GM12878 (cell line): Measurements from ENCODE around the gene CARMIL3. TPM values are rescaled to one million over a fixed set of nuclear protein-coding genes. Genes with fewer than 3 reads are reported as not detected.

Experiments
- ATAC-seq: fragments of 200-7000 bp; cut with Tn5 transposase; 3 replicates; pipeline ENCODE4 v1.9.1; 2020; ENCODE audit warnings: mild to moderate bottlenecking, moderate library complexity
- BruUV-seq: library from RNA; stranded (reverse); fragments of 400-500 nt; replicated peaks from 2 replicates; lab custom pipeline; 2021; lab: Mats Ljungman, UMichigan
- CTCF ChIA-PET: fragments of 300-600 bp; sonication (Branson Sonifier 250); formaldehyde crosslinking; extraction: SDS; loops from one replicate; lab custom pipeline; 2021; ENCODE audit warnings: inconsistent platforms; lab: Yijun Ruan, JAX
- POLR2A ChIA-PET: fragments of 350-600 bp; formaldehyde crosslinking; extraction: SDS; loops from one replicate; lab custom pipeline; 2021; ENCODE audit warnings: inconsistent platforms; lab: Charles Lee
- RAD21 ChIA-PET: fragments of 300-600 bp; sonication (Branson Sonifier 250); formaldehyde crosslinking; loops from one replicate; lab custom pipeline; 2023; ENCODE audit warnings: antibody characterized with exemption; ENCODE audit not compliant: unreplicated experiment; lab: Charles Lee
- SMC1A ChIA-PET: fragments of 300-600 bp; sonication (Branson Sonifier 250); formaldehyde crosslinking; loops from one replicate; lab custom pipeline; 2023; ENCODE audit not compliant: unreplicated experiment, uncharacterized antibody; lab: Charles Lee
- DNase-seq: peaks from one replicate; pipeline ENCODE4 v3.0.0-alpha.2; 2011; ENCODE audit warnings: low read depth, low spot score
- FAIRE-seq: peaks from 3 replicates; lab custom pipeline; 2011; peaks lifted over from hg19 to GRCh38; lab: Jason Lieb, UNC
- H2AFZ ChIP-seq: 2 replicates; pipeline ENCODE4 v1.6.0; 2011; ENCODE audit warnings: low read depth, low read length, control low read depth; ENCODE audit not compliant: control insufficient read depth
- H3K27ac ChIP-seq: 2 replicates; pipeline ENCODE4 v1.5.1; 2011; ENCODE audit warnings: control low read depth; ENCODE audit not compliant: control insufficient read depth, insufficient read depth
- H3K27me3 ChIP-seq, 2 experiments: replicated peaks in 1 of 2; 2 replicates each; pipeline versions ENCODE4 v1.6.0 to v1.6.1; 2011; ENCODE audit warnings: low read length in 1 of 2; ENCODE audit not compliant: control insufficient read depth in 2 of 2, insufficient read depth in 2 of 2
- H3K36me3 ChIP-seq, 2 experiments: 2 replicates each; pipeline ENCODE4 v1.5.1; 2011; ENCODE audit warnings: low read length in 1 of 2; ENCODE audit not compliant: control insufficient read depth in 2 of 2, insufficient read depth in 2 of 2
- H3K4me1 ChIP-seq: 2 replicates; pipeline ENCODE4 v1.6.1; 2011; ENCODE audit warnings: mild to moderate bottlenecking, low read length, moderate library complexity, mixed read lengths; ENCODE audit not compliant: control insufficient read depth, insufficient read depth
- H3K4me2 ChIP-seq: 2 replicates; pipeline ENCODE4 v1.6.0; 2011; ENCODE audit warnings: control low read depth; ENCODE audit not compliant: control insufficient read depth, insufficient read depth
- H3K4me3 ChIP-seq: fragments of 200-600 bp; sonication (generic); 2 replicates; pipeline ENCODE4 v1.5.1; 2016
- H3K79me2 ChIP-seq: 2 replicates; pipeline ENCODE4 v1.6.0; 2011; ENCODE audit warnings: low read length; ENCODE audit not compliant: control insufficient read depth, insufficient read depth
- H3K9ac ChIP-seq: 2 replicates; pipeline ENCODE4 v1.8.0; 2011; ENCODE audit warnings: low read length, control low read depth, mixed read lengths; ENCODE audit not compliant: control insufficient read depth, insufficient read depth
- H3K9me3 ChIP-seq: replicated peaks from 3 replicates; pipeline ENCODE4 v1.5.1; 2011; ENCODE audit warnings: mild to moderate bottlenecking, low read length; ENCODE audit not compliant: control insufficient read depth, insufficient read depth
- H4K20me1 ChIP-seq: 2 replicates; pipeline ENCODE4 v1.6.0; 2011; ENCODE audit not compliant: control insufficient read depth, insufficient read depth
- CHD1 ChIP-seq: IDR thresholded peaks from 2 replicates; pipeline ENCODE4 v1.6.1; 2012; ENCODE audit warnings: low read depth, low read length, improper control_type of control experiment
- EGR1 ChIP-seq, 2 experiments: IDR thresholded peaks; 1 replicate in 1 of 2; 2 replicates in 1 of 2; pipeline ENCODE4 v1.6.1; 2011 to 2012; ENCODE audit warnings: low read depth in 2 of 2, low read length in 2 of 2, borderline replicate concordance in 1 of 2, mild to moderate bottlenecking in 1 of 2, moderate library complexity in 1 of 2
- RBBP5 ChIP-seq: fragments of 200-600 bp; sonication (generic); conservative IDR thresholded peaks from 2 replicates; pipeline ENCODE4 v1.6.1; 2016
- SMARCA5 ChIP-seq: fragments of 450-650 bp; IDR thresholded peaks from 2 replicates; pipeline ENCODE4 v1.6.1; 2017; ENCODE audit warnings: mild to moderate bottlenecking
- WGBS: methylation state at CpG from one replicate; pipeline ENCODE4 v1.1.6; 2016; ENCODE audit warnings: low lambda C conversion rate; ENCODE audit not compliant: insufficient replicate concordance, insufficient coverage; ENCODE audit errors: missing lambda C conversion rate; 5-methylcytosine and 5-hydroxymethylcytosine counted together
- in situ Hi-C: fragments of 300-500 bp; cut with MboI; formaldehyde crosslinking; loops from 9 replicates; pipeline ENCODE4 v1.14.3; 2018; ENCODE audit warnings: mixed read lengths
- intact Hi-C: fragments of 100-400 bp; cut with micrococcal nuclease; formaldehyde crosslinking; loops from one replicate; pipeline ENCODE4 v1.14.2; 2022; ENCODE audit not compliant: unreplicated experiment
- polyA plus RNA-seq, 11 experiments: library from polyadenylated mRNA; depleted of rRNA in 4 of 11; unstranded in 6 of 11; stranded (reverse) in 5 of 11; fragments of >200 nt; fragmentation: Nextera tagmentation in 4 of 11; fragmentation: Illumina TruSeq in 1 of 11; extraction: Ambion mirVana in 4 of 11; extraction: Trizol in 1 of 11; gene quantifications; 1 replicate in 1 of 11; 2 replicates in 10 of 11; pipeline versions ENCODE4 v1.2.1 to v1.2.3, GENCODE V29; 2011 to 2016; ENCODE audit warnings: inconsistent platforms in 2 of 11, missing spikeins in 2 of 11, low read depth in 1 of 11
- total RNA-seq, 4 experiments: library from RNA; depleted of rRNA in 3 of 4; stranded (reverse); fragments of >200 nt in 3 of 4; fragmentation: Illumina TruSeq in 1 of 4; extraction: Trizol in 1 of 4; gene quantifications; 2 replicates each; pipeline versions ENCODE4 v1.2.1 to v1.2.3, GENCODE V29; 2013 to 2021

The CARMIL3 gene
- total and polyA plus RNA-seq, 10 of the 15 experiments (the other 5 are each of a cell fraction or from before 2014, with no cell fraction given) = 0.09 to 0.32 (median 0.25) TPM; not detected in 3

DNA sequence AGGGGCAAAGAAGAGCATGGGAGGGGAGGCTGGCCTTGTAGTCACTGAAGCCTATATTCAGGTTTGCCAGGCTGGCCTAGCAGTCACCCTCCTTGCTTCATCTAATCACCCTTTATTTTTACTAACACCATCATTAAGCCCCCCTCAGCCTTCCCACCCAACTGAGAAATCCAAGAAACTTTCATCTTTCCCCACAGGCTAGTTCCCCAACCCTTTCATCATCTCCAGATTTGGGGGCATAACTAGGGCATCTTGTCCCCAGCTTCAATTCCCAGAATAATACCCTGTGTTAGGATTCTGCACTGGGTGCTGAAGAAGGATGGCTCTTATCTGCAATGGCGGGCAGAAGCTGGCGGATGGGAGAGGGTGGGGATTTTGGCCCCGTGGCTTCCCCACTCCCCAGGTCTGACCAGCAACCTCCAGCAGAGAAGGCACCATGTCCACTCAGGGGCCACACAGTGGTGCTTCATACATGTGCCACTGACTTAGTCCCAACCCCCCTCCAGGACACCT is 49.2 kb downstream of the CARMIL3 start:
- no peaks in the 10 kb centered on the region for H4K20me1 ChIP-seq
- H3K27me3 ChIP-seq = no peaks in the 10 kb centered on the region
- peaks cover 11 to 14% of the 10 kb centered on the region in 2 experiments; a peak in 3 of 4 replicates for H3K36me3 ChIP-seq
- no TSS peak for BruUV-seq
- ChIA-PET RAD21 (interaction anchor here (0.6 to 1.2 kb wide), 2 partner anchors 7 to 60 kb away, joined by 3 read pairs; partner anchors contain the start of gene IRF9), SMC1A (interaction anchor here (0.6 to 1.6 kb wide), 3 partner anchors 8 to 47 kb away, joined by 4 to 5 read pairs (median 4); no protein-coding TSS in a partner anchor), POLR2A (interaction anchor here (1.0 kb wide), 1 partner anchor 13 kb away, joined by 3 read pairs; no protein-coding TSS in a partner anchor), CTCF (interaction anchor here (1.6 to 11.3 kb wide), 3 partner anchors 7 to 43 kb away, joined by 7 to 294 read pairs (median 8); partner anchors contain the start of gene PCK2)
- WGBS = 88% methylated on average over 3 of the region's 3 CpGs
- ATAC-seq (no peak), DNase-seq (no peak), FAIRE-seq (no peak)
- TF ChIP-seq SMARCA5 (no peak), RBBP5 (no peak), CHD1 (no peak)
- in situ Hi-C loops = loop anchor here (25.0 kb wide), 1 partner anchor 789 kb away; the partner anchor contains the start of genes BCL2L2, PABPN1 and PPP1R3E
- H3K4me1 ChIP-seq = no peaks in the 10 kb centered on the region
- H3K9me3 ChIP-seq = no peaks in the 10 kb centered on the region
- no peak overlapping the region for H3K4me2 ChIP-seq
- no peak overlapping the region for H3K27ac ChIP-seq
- intact Hi-C loops = no loop called here
- no peak overlapping the region for H3K4me3 ChIP-seq
- H2AFZ ChIP-seq = no peak overlapping the region
- H3K9ac ChIP-seq = no peak overlapping the region
- H3K79me2 ChIP-seq = peaks cover 4% of the 10 kb centered on the region; the same call in 1 of the 2 replicates

DNA sequence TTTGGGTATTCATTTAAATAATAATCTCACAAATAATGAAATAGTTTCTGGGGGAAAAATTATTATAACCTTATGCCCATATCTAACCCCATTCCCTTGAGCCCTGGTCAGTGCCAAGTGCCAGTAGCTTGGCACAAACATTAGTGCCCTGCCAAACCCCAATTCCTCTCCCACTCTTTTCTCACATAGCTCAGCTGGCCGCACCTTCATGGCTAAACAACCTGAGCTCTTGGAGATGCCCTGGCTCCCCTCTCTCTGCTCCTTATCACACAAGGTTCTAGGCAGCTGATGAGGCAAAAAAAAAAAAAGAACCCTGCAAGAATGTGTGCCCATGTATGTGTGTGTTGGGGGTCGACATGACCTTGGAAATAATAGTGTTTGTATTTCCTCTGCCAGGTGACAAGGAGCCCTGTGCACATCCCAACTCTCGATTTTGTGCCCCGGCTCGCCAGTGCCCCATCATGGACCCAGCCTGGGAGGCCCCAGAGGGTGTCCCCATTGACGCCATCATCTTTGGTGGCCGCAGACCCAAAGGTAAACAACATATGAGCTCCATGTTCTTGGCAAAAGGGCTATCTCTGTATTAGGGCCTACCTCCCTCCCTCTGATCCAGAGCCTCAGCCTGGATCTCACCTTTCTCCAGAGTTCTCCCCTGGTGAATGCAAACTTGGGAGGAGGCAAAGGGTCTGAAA is 50.7 kb downstream of the CARMIL3 start:
- H3K4me1 ChIP-seq = no peaks in the 10 kb centered on the region
- peaks cover 11 to 14% of the 10 kb centered on the region in 2 experiments; a peak in 3 of 4 replicates for H3K36me3 ChIP-seq
- H3K27me3 ChIP-seq = no peaks in the 10 kb centered on the region
- DNase-seq = no peak
- no peak overlapping the region for H2AFZ ChIP-seq
- no peak overlapping the region for H3K4me3 ChIP-seq
- no peaks in the 10 kb centered on the region for H3K79me2 ChIP-seq
- ChIA-PET SMC1A (interaction anchor here (1.6 to 9.6 kb wide), 3 partner anchors 9 to 58 kb away, joined by 5 to 195 read pairs (median 7); partner anchors contain the start of genes IRF9 and PCK2), CTCF (interaction anchor here (1.1 to 11.3 kb wide), 5 partner anchors 9 to 58 kb away, joined by 3 to 294 read pairs (median 4); partner anchors contain the start of gene PCK2), RAD21 (interaction anchor here (0.8 to 1.2 kb wide), 2 partner anchors 8 to 45 kb away, joined by 3 read pairs; no protein-coding TSS in a partner anchor), POLR2A (interaction anchor here (0.8 to 1.8 kb wide), 2 partner anchors 9 to 110 kb away, joined by 3 to 8 read pairs; partner anchors contain the start of genes CHMP4A and PCK2)
- ATAC-seq = no peak
- H3K9me3 ChIP-seq = no peaks in the 10 kb centered on the region
- no TSS peak for BruUV-seq
- H3K27ac ChIP-seq = no peak overlapping the region
- no peak overlapping the region for H3K4me2 ChIP-seq
- no peak overlapping the region for H3K9ac ChIP-seq
- no peaks in the 10 kb centered on the region for H4K20me1 ChIP-seq
- WGBS = 92% methylated on average over 7 of the region's 7 CpGs
- in situ Hi-C loops = loop anchor here (25.0 kb wide), 1 partner anchor 790 kb away; the partner anchor contains the start of genes BCL2L2, PABPN1 and PPP1R3E
- TF ChIP-seq EGR1 (IDR thresholded peaks at IDR 0.05; ENCODE audit: borderline replicate concordance in 1 of 2, low read depth in 2 of 2, low read length in 2 of 2) = no peak
- TF ChIP-seq, all 136 proteins: peak for 0
- no peak for FAIRE-seq
- intact Hi-C loops = no loop called here
